Lung (tissue), 12 donors: ENCODE data around the gene AP1M2. TPM values are rescaled to one million over a fixed set of nuclear protein-coding genes. Genes with fewer than 3 reads are reported as not detected.

Source experiments
- ATAC-seq: fragments of 200-7000 bp; cut with Tn5 transposase; one replicate; pipeline ENCODE4 v1.9.1; 2020; ENCODE audit warnings: moderate number of reproducible peaks; ENCODE audit not compliant: insufficient read depth, low FRiP score
- DNase-seq, 3 donors: peaks; one replicate each; pipeline ENCODE4 v3.0.0-alpha.2; 2013 to 2017
- H3K27ac ChIP-seq, 2 donors: one replicate each; pipeline ENCODE4 v1.5.1; 2013; ENCODE audit warnings: mild to moderate bottlenecking in 2 of 2, moderate library complexity in 2 of 2, control low read depth in 1 of 2, inconsistent platforms in 1 of 2, low read depth in 1 of 2, low read length in 1 of 2
- H3K27me3 ChIP-seq, 3 donors: one replicate each; pipeline ENCODE4 v1.5.1; 2013; ENCODE audit warnings: low read length in 2 of 3; ENCODE audit not compliant: control insufficient read depth in 3 of 3, insufficient read depth in 3 of 3
- H3K36me3 ChIP-seq, 4 donors: one replicate each; pipeline ENCODE4 v1.5.1; 2013; ENCODE audit warnings: low read length in 4 of 4, mild to moderate bottlenecking in 1 of 4, moderate library complexity in 1 of 4; ENCODE audit not compliant: control insufficient read depth in 4 of 4, insufficient read depth in 4 of 4
- H3K4me1 ChIP-seq, 5 donors: one replicate each; pipeline ENCODE4 v1.5.1; 2013; ENCODE audit warnings: low read length in 5 of 5, mild to moderate bottlenecking in 2 of 5, moderate library complexity in 1 of 5; ENCODE audit not compliant: control insufficient read depth in 5 of 5, insufficient read depth in 5 of 5
- H3K4me3 ChIP-seq: one replicate; pipeline ENCODE4 v1.5.1; 2013; ENCODE audit warnings: mild to moderate bottlenecking, control low read depth, moderate library complexity
- H3K9ac ChIP-seq, 2 donors: one replicate each; pipeline ENCODE4 v1.5.1; 2013; ENCODE audit warnings: low read length in 2 of 2, control low read depth in 1 of 2; ENCODE audit not compliant: insufficient read depth in 1 of 2
- H3K9me3 ChIP-seq, 4 donors: one replicate each; pipeline ENCODE4 v1.5.1; 2013; ENCODE audit warnings: low read length in 3 of 4, mild to moderate bottlenecking in 1 of 4, moderate library complexity in 1 of 4; ENCODE audit not compliant: control insufficient read depth in 4 of 4, insufficient read depth in 3 of 4
- CTCF ChIP-seq: IDR thresholded peaks from 2 replicates; pipeline ENCODE4 v1.5.1; 2012; ENCODE audit warnings: mild to moderate bottlenecking; ENCODE audit errors: control extremely low read depth, extremely low read depth
- WGBS, 2 donors: extraction: QIAGEN DNeasy Blood & Tissue Kit; methylation state at CpG; one replicate each; pipeline ENCODE4 v1.1.7; 2013; 5-methylcytosine and 5-hydroxymethylcytosine counted together
- polyA plus RNA-seq, 2 donors: library from polyadenylated mRNA; stranded (reverse); fragments of 200-250 nt; gene quantifications; one replicate each; pipeline ENCODE4 v1.2.1, GENCODE V29; 2013
- total RNA-seq, 2 donors: library from RNA; depleted of rRNA in 1 of 2; stranded (reverse); fragments of >200 nt in 1 of 2; gene quantifications; one replicate each; pipeline ENCODE4 v1.2.1, GENCODE V29; 2014 to 2021
- donor health status: control.
- donor health status: control.
- donor health status: Bipolar disorder and iron deficiency.
- donor health status: healthy.
- donor health status: DM: yes; HTN: yes; CAD: no.

The AP1M2 gene
- total and polyA plus RNA-seq, 4 donors, result 31.6 to 70.9 (median 48.9) TPM

- Histone ChIP-seq H3K9me3 (no peaks in the 10 kb centered on the region), H3K4me1 (peaks cover 0 to 22% (median 9%) of the 10 kb centered on the region in 5 donors), H3K36me3 (peaks cover 0 to 7% (median 2%) of the 10 kb centered on the region in 4 donors), H3K9ac (no peak overlapping the region), H3K27ac (no peak overlapping the region), H3K4me3 (no peak overlapping the region), H3K27me3 (no peaks in the 10 kb centered on the region)
- TF ChIP-seq CTCF, result no peak
- ATAC-seq (no peak), DNase-seq (no peak)
- 96 to 97% methylated on average over 4 of the region's 4 CpGs for WGBS, 2 donors
Observed at GRCh38 chr19:10620786-10621185, 33.7 kb upstream of the AP1M2 start.

GRCh38 chr19:10618846-10619245, 31.7 kb upstream of the AP1M2 start:
- Histone ChIP-seq H3K4me1 (peaks cover 0 to 18% (median 0%) of the 10 kb centered on the region in 5 donors), H3K27ac (peak overlapping the region in 1 of 2 donors; percentile 20), H3K36me3 (peaks cover 0 to 7% (median 3%) of the 10 kb centered on the region in 4 donors), H3K27me3 (no peaks in the 10 kb centered on the region), H3K9me3 (no peaks in the 10 kb centered on the region), H3K4me3 (no peak overlapping the region), H3K9ac (no peak overlapping the region)
- ATAC-seq (no peak), DNase-seq (no peak)
- whole genome bisulfite sequencing, 2 donors, result 91 to 95% methylated on average over 8 of the region's 8 CpGs
- no peak for TF ChIP-seq CTCF

- Histone ChIP-seq H3K4me1 (peaks cover 0 to 23% (median 4%) of the 10 kb centered on the region in 5 donors), H3K36me3 (peaks cover 0 to 7% (median 3%) of the 10 kb centered on the region in 4 donors), H3K9me3 (no peaks in the 10 kb centered on the region), H3K4me3 (no peak overlapping the region), H3K27me3 (no peaks in the 10 kb centered on the region), H3K9ac (no peak overlapping the region), H3K27ac (peak overlapping the region in 1 of 2 donors; percentile 91)
- ATAC-seq (no peak), DNase-seq (peak in 1 of 3 donors; percentile 46)
- WGBS, 2 donors, result 62 to 86% methylated on average over 15 of the region's 15 CpGs
- no peak for TF ChIP-seq CTCF
Observed at GRCh38 chr19:10617409-10618121, 30.5 kb upstream of the AP1M2 start.
